Ammon's horn (tissue), 1 donor: ENCODE results near the gene AGXT2.
"Not testable (repeated sequence)": the region's sequence is repeated elsewhere in the genome, so short reads cannot be mapped to it uniquely, and the experiment has no call there.

ENCODE experiments used
- DNase-seq: peaks from one replicate; pipeline ENCODE4 v3.0.0-alpha.2; 2016; ENCODE audit warnings: low spot score

AGXT2 gene

GRCh38 chr5:35052838-35053237 is 5.1 kb upstream of the AGXT2 start:
- no peak for DNase-seq

- DNase-seq = no peak
Measured at GRCh38 chr5:35050541-35051126, 2.9 kb upstream of the AGXT2 start.

GRCh38 chr5:35048910-35049309 is 1.2 kb upstream of the AGXT2 start:
- no peak for DNase-seq

GRCh38 chr5:35046774-35047173 is 975 bp downstream of the AGXT2 start:
- no peak for DNase-seq

GRCh38 chr5:35045280-35045679 is 2.5 kb downstream of the AGXT2 start:
- DNase-seq = no peak

- no peak for DNase-seq
Measured at GRCh38 chr5:35044649-35045048, 3.1 kb downstream of the AGXT2 start.

- DNase-seq = no peak
Measured at GRCh38 chr5:35042781-35043180, 5.0 kb downstream of the AGXT2 start.

- no peak for DNase-seq
Measured at GRCh38 chr5:35041261-35041660, 6.5 kb downstream of the AGXT2 start.

- peak; percentile 12 for DNase-seq
Measured at GRCh38 chr5:35038891-35039290, 8.9 kb downstream of the AGXT2 start.

GRCh38 chr5:35036536-35036935 is 11.2 kb downstream of the AGXT2 start:
- no peak for DNase-seq

GRCh38 chr5:35035929-35036328 is 11.8 kb downstream of the AGXT2 start:
- DNase-seq = not testable (repeated sequence)

GRCh38 chr5:35035271-35035670 is 12.5 kb downstream of the AGXT2 start:
- no peak for DNase-seq

GRCh38 chr5:35032356-35032755 is 15.4 kb downstream of the AGXT2 start:
- DNase-seq = peak; percentile 23

- DNase-seq = no peak
Measured at GRCh38 chr5:35031276-35031675, 16.5 kb downstream of the AGXT2 start.

- no peak for DNase-seq
Measured at GRCh38 chr5:35030426-35031100, 17.2 kb downstream of the AGXT2 start.

GRCh38 chr5:35029333-35029732 is 18.4 kb downstream of the AGXT2 start:
- no peak for DNase-seq

- no peak for DNase-seq
Measured at GRCh38 chr5:35026941-35027340, 20.8 kb downstream of the AGXT2 start.

- no peak for DNase-seq
Measured at GRCh38 chr5:35026280-35026840, 21.4 kb downstream of the AGXT2 start.

- DNase-seq = no peak
Measured at GRCh38 chr5:35024911-35025510, 22.7 kb downstream of the AGXT2 start.

GRCh38 chr5:35023391-35024178 is 24.2 kb downstream of the AGXT2 start:
- no peak for DNase-seq

GRCh38 chr5:35016174-35017051 is 31.3 kb downstream of the AGXT2 start:
- no peak for DNase-seq
